Measurements from ENCODE around the gene CRABP2. TPM values are rescaled to one million over a fixed set of nuclear protein-coding genes. Genes with fewer than 3 reads are reported as not detected.

The CRABP2 gene
- total RNA-seq, 2 experiments from 2014 or later, result 3.2 to 4.2 TPM

DNA sequence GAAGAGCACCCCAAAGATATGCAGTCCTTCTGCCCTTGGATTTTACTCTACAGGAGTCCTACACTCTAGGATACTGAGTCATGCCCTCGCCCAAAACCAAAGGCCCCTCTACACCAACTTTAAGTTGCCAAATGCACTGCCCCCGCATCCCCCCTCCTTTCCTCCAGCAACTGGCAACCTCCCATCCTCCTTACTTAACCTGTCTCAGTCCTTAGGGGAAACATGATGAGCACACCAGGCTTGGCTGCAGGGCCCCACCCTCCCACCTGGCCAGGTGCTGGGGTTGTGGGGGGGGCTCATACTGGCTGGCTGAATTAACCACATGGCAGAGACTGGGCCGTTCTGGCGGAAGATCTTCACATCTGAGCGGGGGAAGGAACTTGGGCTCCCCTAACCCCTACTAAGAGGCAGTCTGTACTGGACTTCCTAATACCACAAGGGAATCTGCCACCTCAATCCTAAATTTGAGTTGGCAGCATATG is 44.8 kb upstream of the CRABP2 start:
- H3K9me3 ChIP-seq (ENCODE audit: control insufficient read depth in 1 of 2, insufficient read depth in 1 of 2, low read length in 2 of 2), result no peaks in the 10 kb centered on the region
- H3K27ac Mint-ChIP-seq, result peak overlapping the region; percentile 85
- peaks cover 26% of the 10 kb centered on the region for H3K36me3 Mint-ChIP-seq (ENCODE audit: low read depth)
- peak overlapping the region; percentile 97 for H3K4me3 ChIP-seq (ENCODE audit: low read length)
- intact Hi-C loops (cut with DNase I, micrococcal nuclease), result loop anchor here in 1 of 2 experiments (2.0 kb wide), 1 partner anchor 21 kb away; the partner anchor contains the start of genes ISG20L2 and METTL25B
- H3K4me3 Mint-ChIP-seq, result peak overlapping the region; percentile 96
- H3K27ac ChIP-seq (ENCODE audit: low read depth in 1 of 2, low read length in 2 of 2), result peak overlapping the region; percentile 70 to 80
- no peaks in the 10 kb centered on the region for H3K27me3 ChIP-seq (ENCODE audit: control insufficient read depth in 1 of 2, insufficient read depth in 2 of 2, low read length in 2 of 2)
- H3K27me3 Mint-ChIP-seq, result no peaks in the 10 kb centered on the region
- no peaks in the 10 kb centered on the region for H3K36me3 ChIP-seq (ENCODE audit: insufficient read depth, low read length)
- POLR2A ChIA-PET, result interaction anchor here (0.7 to 3.8 kb wide), 7 partner anchors 9 to 246 kb away, joined by 3 to 74 read pairs (median 8); partner anchors contain the start of genes ISG20L2, METTL25B, MRPL24 and PRCC
- ATAC-seq (ENCODE audit: poor library complexity) (no peak), DNase-seq (peak in 7 of 14 experiments; percentile 14 to 58 (median 42))
- H3K4me1 ChIP-seq (ENCODE audit: insufficient read depth, low read length), result peaks cover 64% of the 10 kb centered on the region
- CTCF ChIA-PET, result interaction anchor here (2.6 kb wide), 1 partner anchor 23 kb away, joined by 30 read pairs; the partner anchor contains the start of gene METTL25B
- TF ChIP-seq, protein P1, sequence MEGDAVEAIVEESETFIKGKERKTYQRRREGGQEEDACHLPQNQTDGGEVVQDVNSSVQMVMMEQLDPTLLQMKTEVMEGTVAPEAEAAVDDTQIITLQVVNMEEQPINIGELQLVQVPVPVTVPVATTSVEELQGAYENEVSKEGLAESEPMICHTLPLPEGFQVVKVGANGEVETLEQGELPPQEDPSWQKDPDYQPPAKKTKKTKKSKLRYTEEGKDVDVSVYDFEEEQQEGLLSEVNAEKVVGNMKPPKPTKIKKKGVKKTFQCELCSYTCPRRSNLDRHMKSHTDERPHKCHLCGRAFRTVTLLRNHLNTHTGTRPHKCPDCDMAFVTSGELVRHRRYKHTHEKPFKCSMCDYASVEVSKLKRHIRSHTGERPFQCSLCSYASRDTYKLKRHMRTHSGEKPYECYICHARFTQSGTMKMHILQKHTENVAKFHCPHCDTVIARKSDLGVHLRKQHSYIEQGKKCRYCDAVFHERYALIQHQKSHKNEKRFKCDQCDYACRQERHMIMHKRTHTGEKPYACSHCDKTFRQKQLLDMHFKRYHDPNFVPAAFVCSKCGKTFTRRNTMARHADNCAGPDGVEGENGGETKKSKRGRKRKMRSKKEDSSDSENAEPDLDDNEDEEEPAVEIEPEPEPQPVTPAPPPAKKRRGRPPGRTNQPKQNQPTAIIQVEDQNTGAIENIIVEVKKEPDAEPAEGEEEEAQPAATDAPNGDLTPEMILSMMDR (IDR thresholded peaks at IDR 0.05), result no peak
- no peaks in the 10 kb centered on the region for H3K9me3 Mint-ChIP-seq
- peaks cover 77% of the 10 kb centered on the region for H3K4me1 Mint-ChIP-seq (ENCODE audit: low read depth)

DNA sequence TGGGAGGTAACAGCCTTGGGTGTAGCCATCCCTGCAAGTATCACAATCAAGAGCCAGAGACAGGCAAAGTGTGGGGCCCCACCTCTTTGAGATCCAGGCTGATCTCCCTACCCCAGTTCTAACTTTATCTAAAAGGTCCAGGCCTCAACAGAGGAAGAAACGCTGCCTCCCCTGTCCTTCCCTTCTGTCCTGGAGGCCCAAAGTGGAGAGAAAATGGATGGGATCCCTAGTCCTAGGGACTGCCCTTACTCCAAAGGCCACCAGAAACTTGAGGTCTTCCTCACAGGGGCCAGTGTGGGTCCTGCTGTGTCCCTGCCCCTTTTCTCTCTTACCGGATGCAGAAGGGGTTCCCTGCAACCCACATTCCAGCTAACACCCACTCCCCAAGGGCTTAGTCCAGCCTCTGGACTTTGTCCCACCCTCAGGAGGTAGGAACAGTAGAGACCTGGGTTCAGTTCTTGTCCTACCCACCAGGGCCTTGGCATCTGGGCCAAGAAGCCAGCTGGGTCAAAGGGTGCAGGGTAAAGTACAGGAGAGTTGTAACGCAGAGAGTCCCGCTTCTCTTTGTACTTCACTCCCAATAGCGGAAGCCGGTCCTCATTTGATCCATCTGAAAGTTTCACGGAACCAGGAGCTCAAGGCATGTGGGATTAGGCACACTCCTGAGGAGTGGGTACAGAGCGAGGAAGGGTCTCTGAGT is 44.2 kb upstream of the CRABP2 start:
- H3K4me3 ChIP-seq (ENCODE audit: low read length), result peak overlapping the region; percentile 97
- H3K9me3 ChIP-seq (ENCODE audit: control insufficient read depth in 1 of 2, insufficient read depth in 1 of 2, low read length in 2 of 2), result no peaks in the 10 kb centered on the region
- peak in 1 of 14 experiments; percentile 25 for DNase-seq
- H3K27ac ChIP-seq (ENCODE audit: low read depth in 1 of 2, low read length in 2 of 2), result peak overlapping the region; percentile 70 to 80
- peaks cover 33% of the 10 kb centered on the region for H3K36me3 Mint-ChIP-seq (ENCODE audit: low read depth)
- H3K27me3 Mint-ChIP-seq, result no peaks in the 10 kb centered on the region
- H3K4me1 ChIP-seq (ENCODE audit: insufficient read depth, low read length), result peaks cover 68% of the 10 kb centered on the region
- H3K36me3 ChIP-seq (ENCODE audit: insufficient read depth, low read length), result peaks cover 6% of the 10 kb centered on the region
- TF ChIP-seq, protein P1 (IDR thresholded peaks at IDR 0.05), result no peak
- CTCF ChIA-PET, result interaction anchor here (0.7 kb wide), 1 partner anchor 23 kb away, joined by 3 read pairs; no protein-coding TSS in a partner anchor
- POLR2A ChIA-PET, result interaction anchor here (0.7 to 3.8 kb wide), 3 partner anchors 8 to 17 kb away, joined by 3 to 74 read pairs (median 3); partner anchors contain the start of genes MRPL24 and PRCC
- H3K4me1 Mint-ChIP-seq (ENCODE audit: low read depth), result peaks cover 79% of the 10 kb centered on the region
- H3K27me3 ChIP-seq (ENCODE audit: control insufficient read depth in 1 of 2, insufficient read depth in 2 of 2, low read length in 2 of 2), result no peaks in the 10 kb centered on the region
- peak overlapping the region; percentile 85 for H3K27ac Mint-ChIP-seq
- intact Hi-C loops (cut with DNase I, micrococcal nuclease), result loop anchor here (2.0 to 10.0 kb wide), 2 partner anchors 21 to 535 kb away; partner anchors contain the start of genes ISG20L2 (in 1 of the 2), METTL25B (in 1 of the 2) and PMF1 (in 1 of the 2)
- no peaks in the 10 kb centered on the region for H3K9me3 Mint-ChIP-seq
- H3K4me3 Mint-ChIP-seq, result peak overlapping the region; percentile 96
- ATAC-seq (ENCODE audit: poor library complexity), result no peak

DNA sequence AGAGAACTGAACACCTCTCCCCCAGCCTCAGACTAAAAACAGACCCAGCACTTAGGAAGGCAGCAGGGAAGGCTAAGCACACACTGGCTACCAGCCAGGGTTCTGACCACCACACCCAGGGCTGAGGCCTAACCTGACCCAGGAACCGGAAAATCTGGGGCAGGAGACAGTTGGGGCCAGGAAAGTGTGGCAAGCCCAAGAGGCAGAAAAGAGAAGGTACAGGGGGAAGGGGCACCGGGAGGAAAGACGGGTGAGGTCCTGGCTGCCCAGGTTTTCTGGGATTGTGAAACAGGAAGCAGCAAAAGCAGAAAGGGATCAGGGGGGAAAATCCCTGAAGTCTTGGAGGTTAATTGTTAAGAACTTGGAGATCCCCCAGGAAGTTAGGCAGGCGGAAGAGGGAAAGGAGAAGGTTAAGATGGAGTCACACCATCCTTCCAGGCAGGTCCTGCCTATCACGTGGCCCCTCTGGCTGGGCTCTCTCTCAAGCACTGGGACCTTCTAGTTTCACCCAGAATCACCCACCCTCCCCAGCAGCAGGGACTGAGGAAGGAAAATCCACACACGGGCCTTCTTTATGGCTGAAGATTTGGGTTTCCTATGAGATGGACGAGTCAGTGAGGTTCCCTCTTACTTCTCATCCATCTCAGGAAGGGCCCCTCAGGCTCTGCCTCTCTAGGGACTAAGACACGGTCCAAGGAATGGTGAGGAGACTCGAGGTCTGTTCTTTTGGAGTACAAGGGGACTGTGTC is 43.5 kb upstream of the CRABP2 start:
- POLR2A ChIA-PET, result interaction anchor here (1.8 kb wide), 2 partner anchors 18 to 21 kb away, joined by 8 to 13 read pairs; partner anchors contain the start of genes ISG20L2, METTL25B and PRCC
- peak in 3 of 14 experiments; percentile 25 to 67 (median 64) for DNase-seq
- Mint-ChIP-seq H3K36me3 (ENCODE audit: low read depth) (peaks cover 39% of the 10 kb centered on the region), H3K4me1 (ENCODE audit: low read depth) (peaks cover 76% of the 10 kb centered on the region), H3K4me3 (peak overlapping the region; percentile 96), H3K9me3 (no peaks in the 10 kb centered on the region), H3K27me3 (no peaks in the 10 kb centered on the region), H3K27ac (peak overlapping the region; percentile 85)
- Histone ChIP-seq H3K4me3 (ENCODE audit: low read length) (peak overlapping the region; percentile 97), H3K4me1 (ENCODE audit: insufficient read depth, low read length) (peaks cover 68% of the 10 kb centered on the region), H3K27me3 (ENCODE audit: control insufficient read depth in 1 of 2, insufficient read depth in 2 of 2, low read length in 2 of 2) (no peaks in the 10 kb centered on the region), H3K36me3 (ENCODE audit: insufficient read depth, low read length) (peaks cover 12% of the 10 kb centered on the region), H3K27ac (ENCODE audit: low read depth in 1 of 2, low read length in 2 of 2) (peak overlapping the region; percentile 70 to 80), H3K9me3 (ENCODE audit: control insufficient read depth in 1 of 2, insufficient read depth in 1 of 2, low read length in 2 of 2) (peaks cover 0 to 3% of the 10 kb centered on the region in 2 experiments)
- no peak for ATAC-seq (ENCODE audit: poor library complexity)
- CTCF ChIA-PET, result interaction anchor here (0.7 to 1.7 kb wide), 2 partner anchors 23 kb away, joined by 3 to 7 read pairs; no protein-coding TSS in a partner anchor
- TF ChIP-seq, protein P1 (IDR thresholded peaks at IDR 0.05), result no peak
- intact Hi-C loops (cut with DNase I, micrococcal nuclease), result loop anchor here in 1 of 2 experiments (10.0 kb wide), 1 partner anchor 534 kb away; the partner anchor contains the start of gene PMF1
